Upper lobe of right lung (tissue), 1 donor: Measurements from ENCODE around the gene SLC9A9. TPM values are rescaled to one million over a fixed set of nuclear protein-coding genes. Genes with fewer than 3 reads are reported as not detected.

Experiments
- ATAC-seq: fragments of 200-7000 bp; cut with Tn5 transposase; one replicate; pipeline ENCODE4 v1.9.1; 2020; ENCODE audit warnings: mild to moderate bottlenecking, moderate library complexity
- DNase-seq: peaks from one replicate; pipeline ENCODE4 v3.0.0-alpha.2; 2020
- H3K27ac ChIP-seq: fragments of 200-600 bp; one replicate; pipeline ENCODE4 v1.8.0; 2022
- H3K27me3 ChIP-seq: fragments of 200-600 bp; one replicate; pipeline ENCODE4 v1.8.0; 2022; ENCODE audit warnings: mild to moderate bottlenecking
- H3K36me3 ChIP-seq: fragments of 200-600 bp; one replicate; pipeline ENCODE4 v1.8.0; 2022
- H3K4me1 ChIP-seq: fragments of 200-600 bp; one replicate; pipeline ENCODE4 v1.8.0; 2022
- H3K4me3 ChIP-seq: fragments of 200-600 bp; one replicate; pipeline ENCODE4 v1.8.0; 2022; ENCODE audit warnings: mild to moderate bottlenecking
- H3K9me3 ChIP-seq: fragments of 200-600 bp; one replicate; pipeline ENCODE4 v1.8.0; 2022
- CTCF ChIP-seq: fragments of 200-600 bp; IDR thresholded peaks from one replicate; pipeline ENCODE4 v1.8.0; 2022; ENCODE audit warnings: antibody characterized with exemption
- intact Hi-C: fragments of 100-400 bp; cut with DNase I; formaldehyde crosslinking; loops from one replicate; pipeline ENCODE4 v1.11.0; 2022
- total RNA-seq: library from RNA; stranded (reverse); fragmentation: NEBNext Ultra II Directional; extraction: Animal tissue kit (Norgen Biotek cat#: 25700); gene quantifications from one replicate; pipeline ENCODE4 v1.2.1, GENCODE V29; 2021
- donor health status: DM: no; HTN: yes; CAD: no; lungs with severe emphysema.

SLC9A9 gene
- total RNA-seq, 1 donor from 2014 or later: 13.3 TPM

- H3K27ac ChIP-seq: no peak overlapping the region
- intact Hi-C loops: no loop called here
- no peak for TF ChIP-seq CTCF
These were observed 175.7 kb downstream of the SLC9A9 start for GRCh38 chr3:143672396-143673165.

GRCh38 chr3:143671626-143672025 lies 176.6 kb downstream of the SLC9A9 start:
- H3K4me3 ChIP-seq: no peak overlapping the region
- intact Hi-C loops: no loop called here
- H3K9me3 ChIP-seq: no peaks in the 10 kb centered on the region
- DNase-seq (no peak), ATAC-seq (no peak)
- no peak overlapping the region for H3K27ac ChIP-seq
- TF ChIP-seq CTCF: no peak
- no peaks in the 10 kb centered on the region for H3K36me3 ChIP-seq
- no peaks in the 10 kb centered on the region for H3K4me1 ChIP-seq
- no peaks in the 10 kb centered on the region for H3K27me3 ChIP-seq

More at GRCh38 chr3:143672396-143673165, 175.7 kb downstream of the SLC9A9 start:
- DNase-seq: no peak
- Histone ChIP-seq H3K4me3 (no peak overlapping the region), H3K36me3 (no peaks in the 10 kb centered on the region), H3K9me3 (no peaks in the 10 kb centered on the region), H3K4me1 (no peaks in the 10 kb centered on the region), H3K27me3 (no peaks in the 10 kb centered on the region)
- ATAC-seq: no peak

GRCh38 chr3:143668924-143669790 lies 179.1 kb downstream of the SLC9A9 start:
- H3K27me3 ChIP-seq: no peaks in the 10 kb centered on the region
- no peaks in the 10 kb centered on the region for H3K4me1 ChIP-seq
- no peaks in the 10 kb centered on the region for H3K36me3 ChIP-seq
- no peak for DNase-seq
- H3K27ac ChIP-seq: no peak overlapping the region
- H3K4me3 ChIP-seq: no peak overlapping the region
- intact Hi-C loops: no loop called here
- TF ChIP-seq CTCF: no peak
- no peaks in the 10 kb centered on the region for H3K9me3 ChIP-seq
- no peak for ATAC-seq

- TF ChIP-seq CTCF: no peak
- Histone ChIP-seq H3K36me3 (no peaks in the 10 kb centered on the region), H3K27ac (no peak overlapping the region), H3K9me3 (no peaks in the 10 kb centered on the region), H3K4me1 (no peaks in the 10 kb centered on the region), H3K27me3 (no peaks in the 10 kb centered on the region), H3K4me3 (no peak overlapping the region)
- ATAC-seq: no peak
- intact Hi-C loops: no loop called here
- no peak for DNase-seq
These were observed 179.9 kb downstream of the SLC9A9 start for GRCh38 chr3:143668385-143668784.

- no peak overlapping the region for H3K27ac ChIP-seq
- DNase-seq (no peak), ATAC-seq (no peak)
- H3K27me3 ChIP-seq: no peaks in the 10 kb centered on the region
- H3K36me3 ChIP-seq: no peaks in the 10 kb centered on the region
- H3K9me3 ChIP-seq: no peaks in the 10 kb centered on the region
- intact Hi-C loops: no loop called here
- no peak for TF ChIP-seq CTCF
- H3K4me3 ChIP-seq: no peak overlapping the region
- H3K4me1 ChIP-seq: no peaks in the 10 kb centered on the region
These were observed 186.6 kb downstream of the SLC9A9 start for GRCh38 chr3:143661677-143662076.
